ENCODE results near the gene GRID2. TPM values are rescaled to one million over a fixed set of nuclear protein-coding genes. Genes with fewer than 3 reads are reported as not detected.

Gene GRID2
- total and polyA plus RNA-seq, 2 of the 4 experiments (the other 2 are of a cell fraction): under 0.01 TPM; not detected in 1

- WGBS, 2 experiments (ENCODE audit: extremely low coverage in 2 of 2, insufficient read length in 1 of 2): no CpG with 5 or more reads among the region's 2 CpGs
- Histone ChIP-seq H3K56ac (ENCODE audit: extremely low read depth, insufficient read depth, low read length) (no peak overlapping the region), H4K91ac (ENCODE audit: insufficient read depth, low read depth, low read length) (no peak overlapping the region), H3K9me1 (ENCODE audit: insufficient read depth, low read length) (no peaks in the 10 kb centered on the region), H3K4me2 (ENCODE audit: low read depth, low read length) (no peak overlapping the region), H3K4me3 (ENCODE audit: insufficient read depth, low read depth, low read length) (no peak overlapping the region), H2BK20ac (ENCODE audit: low read depth, low read length) (no peak overlapping the region), H2BK120ac (ENCODE audit: low read depth, low read length) (no peak overlapping the region), H3K4me1 (ENCODE audit: control insufficient read depth, insufficient read depth, low read length) (no peaks in the 10 kb centered on the region), H3K9me3 (ENCODE audit: control insufficient read depth, insufficient read depth, low read length) (no peaks in the 10 kb centered on the region), H3K27me3 (ENCODE audit: control insufficient read depth, insufficient read depth, low read length) (no peaks in the 10 kb centered on the region), H2BK15ac (ENCODE audit: low read depth, low read length) (no peak overlapping the region), H3K79me1 (ENCODE audit: low read depth in 1 of 2, low read length in 2 of 2) (no peaks in the 10 kb centered on the region), H4K5ac (ENCODE audit: low read depth, low read length) (no peak overlapping the region), H2AFZ (replicated peaks; ENCODE audit: low read length, poor library complexity) (no peak overlapping the region), H2AK5ac (ENCODE audit: low read depth, low read length) (no peak overlapping the region), H2BK5ac (ENCODE audit: low read depth, low read length, poor library complexity, severe bottlenecking) (no peak overlapping the region), H4K20me1 (ENCODE audit: insufficient read depth, low read length) (no peaks in the 10 kb centered on the region), H3K9ac (ENCODE audit: low read depth, low read length) (no peak overlapping the region), H3K23ac (ENCODE audit: low read depth, low read length) (no peak overlapping the region), H3K36me3 (ENCODE audit: control insufficient read depth, insufficient read depth, low read length) (no peaks in the 10 kb centered on the region), H3K27ac (ENCODE audit: insufficient read depth, low read length) (no peak overlapping the region), H2AK9ac (replicated peaks; ENCODE audit: low read depth, low read length, poor library complexity) (no peak overlapping the region), H3K14ac (replicated peaks; ENCODE audit: low read depth, low read length) (no peak overlapping the region), H4K8ac (ENCODE audit: low read depth in 2 of 2, low read length in 2 of 2) (no peak overlapping the region), H3K4ac (ENCODE audit: low read depth, low read length) (no peak overlapping the region), H3K18ac (ENCODE audit: low read depth, low read length) (no peak overlapping the region)
- dilution Hi-C loops (cut with HindIII; ENCODE audit: low sequenced_read_pairs, unreplicated experiment): no loop called here
- TF ChIP-seq BHLHE40 (IDR thresholded peaks at IDR 0.05; ENCODE audit: low read depth, low read length) (no peak), RAD21 (IDR thresholded peaks at IDR 0.05; ENCODE audit: low read length) (no peak), CEBPB (IDR thresholded peaks at IDR 0.05; ENCODE audit: low read depth, low read length) (no peak), CHD1 (IDR thresholded peaks at IDR 0.05; ENCODE audit: low read depth, low read length) (no peak), NFE2L2 (IDR thresholded peaks at IDR 0.05; ENCODE audit: low read depth, low read length) (no peak), USF2 (IDR thresholded peaks at IDR 0.05; ENCODE audit: low read depth, low read length) (no peak)
- intact Hi-C loops (cut with micrococcal nuclease): no loop called here
- ChIA-PET CTCF (no interaction called here), POLR2A (ENCODE audit: unreplicated experiment) (no interaction called here)
- in situ Hi-C loops (cut with MboI; ENCODE audit: low sequenced_read_pairs): no loop called here
- ATAC-seq (ENCODE audit: low read depth) (no peak), DNase-seq (no peak)
- no TSS peak for BruUV-seq (replicated peaks)
Measured at GRCh38 chr4:92994727-92995126, 691.0 kb downstream of the GRID2 start.
